HepG2 (cell line): ENCODE data around the gene SOX9. TPM values are rescaled to one million over a fixed set of nuclear protein-coding genes. Genes with fewer than 3 reads are reported as not detected.

Experiments used
- CHD4 ChIP-seq: fragments of 200-600 bp; sonication (generic); IDR thresholded peaks from 2 replicates; pipeline ENCODE4 v1.7.0; 2017; ENCODE audit warnings: mild to moderate bottlenecking, low read length, borderline replicate concordance
- DR1 ChIP-seq: sonication (generic); formaldehyde crosslinking; IDR thresholded peaks from 2 replicates; pipeline ENCODE4 v1.8.0; 2021; ENCODE audit warnings: mild to moderate bottlenecking, missing genetic modification reagents, inconsistent platforms
- SALL1 ChIP-seq: sonication (generic); formaldehyde crosslinking; IDR thresholded peaks from 2 replicates; pipeline ENCODE4 v1.8.0; 2022; ENCODE audit warnings: mild to moderate bottlenecking, missing genetic modification reagents
- TCF7L2 ChIP-seq: IDR thresholded peaks from 2 replicates; pipeline ENCODE4 v1.6.1; 2011; ENCODE audit warnings: mild to moderate bottlenecking, low read depth, low read length, moderate library complexity
- ZBTB1 ChIP-seq: sonication (generic); formaldehyde crosslinking; IDR thresholded peaks from 2 replicates; pipeline ENCODE4 v1.4.0; 2020; ENCODE audit warnings: missing genetic modification reagents, borderline replicate concordance
- ZNF205 ChIP-seq: IDR thresholded peaks from 2 replicates; pipeline ENCODE4 v1.6.1; 2018; ENCODE audit warnings: missing biosample characterization, missing genetic modification reagents
- ZNF274 ChIP-seq: sonication (generic); formaldehyde crosslinking; IDR thresholded peaks from 2 replicates; pipeline ENCODE4 v1.5.1; 2020; ENCODE audit warnings: mild to moderate bottlenecking, missing genetic modification reagents
- ZNF557 ChIP-seq: sonication (generic); formaldehyde crosslinking; IDR thresholded peaks from 2 replicates; pipeline ENCODE4 v1.4.0; 2020; ENCODE audit warnings: missing genetic modification reagents
- ZNF709 ChIP-seq: sonication (generic); formaldehyde crosslinking; IDR thresholded peaks from 2 replicates; pipeline ENCODE4 v1.5.0; 2020; ENCODE audit warnings: mild to moderate bottlenecking, missing genetic modification reagents
- ZNF776 ChIP-seq: sonication (generic); formaldehyde crosslinking; IDR thresholded peaks from 2 replicates; pipeline ENCODE4 v1.4.0; 2020; ENCODE audit warnings: mild to moderate bottlenecking, missing genetic modification reagents
- polyA plus RNA-seq, 8 experiments: library from polyadenylated mRNA; depleted of rRNA in 3 of 8; stranded (reverse) in 7 of 8; unstranded in 1 of 8; fragments of >200 nt; fragmentation: Illumina TruSeq in 4 of 8; extraction: Trizol in 4 of 8; gene quantifications; 2 replicates each; pipeline versions ENCODE4 v1.2.1 to v1.2.3, GENCODE V29; 2011 to 2016; ENCODE audit warnings: low read depth in 4 of 8, missing spikeins in 1 of 8, mixed read lengths in 1 of 8; ENCODE audit not compliant: insufficient read depth in 1 of 8
- total RNA-seq, 5 experiments: library from RNA; depleted of rRNA; stranded (reverse); fragments of >200 nt; fragmentation: Illumina TruSeq; extraction: Trizol; gene quantifications; 2 replicates each; pipeline ENCODE4 v1.2.3, GENCODE V29; 2016; ENCODE audit warnings: low read depth in 1 of 5
- TF ChIP-seq, protein P1 (sequence below): IDR thresholded peaks from 2 replicates; pipeline ENCODE4 v1.6.1; 2016; ENCODE audit warnings: low read depth, control low read depth
- TF ChIP-seq, protein P2 (sequence below): sonication (generic); formaldehyde crosslinking; IDR thresholded peaks from 2 replicates; pipeline ENCODE4 v1.8.1; 2023; ENCODE audit warnings: mild to moderate bottlenecking, missing genetic modification reagents
- TF ChIP-seq, protein P3 (sequence below): sonication (generic); formaldehyde crosslinking; IDR thresholded peaks from 2 replicates; pipeline ENCODE4 v1.4.0; 2020; ENCODE audit warnings: mild to moderate bottlenecking, missing genetic modification reagents
- TF ChIP-seq, protein P4 (sequence below): sonication (generic); formaldehyde crosslinking; IDR thresholded peaks from 2 replicates; pipeline ENCODE4 v1.5.1; 2020; ENCODE audit warnings: mild to moderate bottlenecking, missing genetic modification reagents, moderate library complexity
- TF ChIP-seq, protein P5 (sequence below): sonication (generic); formaldehyde crosslinking; IDR thresholded peaks from 2 replicates; pipeline ENCODE4 v1.8.1; 2023; ENCODE audit warnings: missing genetic modification reagents, inconsistent platforms, borderline replicate concordance
- TF ChIP-seq, protein P6 (sequence below): sonication (generic); formaldehyde crosslinking; IDR thresholded peaks from 2 replicates; pipeline ENCODE4 v1.5.0; 2020; ENCODE audit warnings: mild to moderate bottlenecking, low read depth, missing genetic modification reagents, borderline replicate concordance

The SOX9 gene
- total and polyA plus RNA-seq, 2 of the 13 experiments (the other 11 are each of a cell fraction or from before 2014, with no cell fraction given) = 16.1 to 27.6 TPM

DNA sequence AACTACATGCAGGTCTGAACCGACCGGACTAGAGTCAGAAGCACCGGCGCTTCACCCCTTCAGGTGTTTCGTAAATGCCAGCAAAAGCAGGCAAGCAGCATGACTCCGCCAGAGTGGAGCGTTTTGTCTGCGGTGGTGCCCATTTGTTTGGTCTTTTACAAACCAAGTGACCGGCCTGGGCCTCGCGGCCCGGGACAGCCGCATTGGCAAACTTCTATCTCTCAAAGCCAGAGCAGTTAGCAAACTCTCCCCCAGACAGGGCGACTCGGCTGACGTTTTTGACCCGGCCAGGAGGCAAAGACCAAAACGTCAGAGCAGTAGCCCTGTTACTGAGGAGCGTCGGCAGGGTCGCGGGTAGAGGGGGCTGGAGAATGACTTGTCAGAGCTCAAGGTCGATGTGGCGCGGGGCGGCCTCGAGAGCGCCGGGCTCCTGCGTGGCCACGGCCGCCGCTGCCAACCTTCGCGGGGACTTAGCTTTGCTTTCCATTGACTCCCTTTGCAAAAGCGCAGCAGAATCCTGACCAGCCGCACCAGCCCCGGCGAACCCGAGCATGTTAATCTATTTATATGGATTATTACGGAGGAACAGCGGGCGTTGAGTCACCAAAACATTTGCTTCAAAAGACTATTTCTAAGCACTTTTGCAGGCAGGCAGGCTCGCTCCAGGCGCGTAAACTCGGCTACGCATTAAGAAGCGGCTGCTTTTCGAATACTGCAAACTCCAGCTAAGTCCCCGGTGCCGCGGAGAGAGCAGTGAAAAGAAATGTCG, 763 bp upstream of the SOX9 start (continued):
- TF ChIP-seq, protein P1, sequence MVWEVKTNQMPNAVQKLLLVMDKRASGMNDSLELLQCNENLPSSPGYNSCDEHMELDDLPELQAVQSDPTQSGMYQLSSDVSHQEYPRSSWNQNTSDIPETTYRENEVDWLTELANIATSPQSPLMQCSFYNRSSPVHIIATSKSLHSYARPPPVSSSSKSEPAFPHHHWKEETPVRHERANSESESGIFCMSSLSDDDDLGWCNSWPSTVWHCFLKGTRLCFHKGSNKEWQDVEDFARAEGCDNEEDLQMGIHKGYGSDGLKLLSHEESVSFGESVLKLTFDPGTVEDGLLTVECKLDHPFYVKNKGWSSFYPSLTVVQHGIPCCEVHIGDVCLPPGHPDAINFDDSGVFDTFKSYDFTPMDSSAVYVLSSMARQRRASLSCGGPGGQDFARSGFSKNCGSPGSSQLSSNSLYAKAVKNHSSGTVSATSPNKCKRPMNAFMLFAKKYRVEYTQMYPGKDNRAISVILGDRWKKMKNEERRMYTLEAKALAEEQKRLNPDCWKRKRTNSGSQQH (CRISPR knock-in tag) = no peak
- TF ChIP-seq CHD4 (no peak; the same call in 1 of the 2 replicates), ZBTB1 (CRISPR knock-in tag) (no peak), ZNF709 (CRISPR knock-in tag) (0 out of 2 replicates have a peak, but pooled peaks have one; percentile 55), ZNF776 (CRISPR knock-in tag) (no peak), ZNF557 (CRISPR knock-in tag) (no peak), SALL1 (CRISPR knock-in tag) (peak; percentile 88; the same call in 1 of the 2 replicates), ZNF205 (CRISPR knock-in tag) (peak; percentile 65; the same call in 1 of the 2 replicates), ZNF274 (CRISPR knock-in tag) (peak; percentile 84), DR1 (no peak), TCF7L2 (no peak)
- TF ChIP-seq, protein P2, sequence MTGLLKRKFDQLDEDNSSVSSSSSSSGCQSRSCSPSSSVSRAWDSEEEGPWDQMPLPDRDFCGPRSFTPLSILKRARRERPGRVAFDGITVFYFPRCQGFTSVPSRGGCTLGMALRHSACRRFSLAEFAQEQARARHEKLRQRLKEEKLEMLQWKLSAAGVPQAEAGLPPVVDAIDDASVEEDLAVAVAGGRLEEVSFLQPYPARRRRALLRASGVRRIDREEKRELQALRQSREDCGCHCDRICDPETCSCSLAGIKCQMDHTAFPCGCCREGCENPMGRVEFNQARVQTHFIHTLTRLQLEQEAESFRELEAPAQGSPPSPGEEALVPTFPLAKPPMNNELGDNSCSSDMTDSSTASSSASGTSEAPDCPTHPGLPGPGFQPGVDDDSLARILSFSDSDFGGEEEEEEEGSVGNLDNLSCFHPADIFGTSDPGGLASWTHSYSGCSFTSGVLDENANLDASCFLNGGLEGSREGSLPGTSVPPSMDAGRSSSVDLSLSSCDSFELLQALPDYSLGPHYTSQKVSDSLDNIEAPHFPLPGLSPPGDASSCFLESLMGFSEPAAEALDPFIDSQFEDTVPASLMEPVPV (CRISPR knock-in tag) = peak; percentile 81; the same call in 1 of the 2 replicates
- TF ChIP-seq, protein P3, sequence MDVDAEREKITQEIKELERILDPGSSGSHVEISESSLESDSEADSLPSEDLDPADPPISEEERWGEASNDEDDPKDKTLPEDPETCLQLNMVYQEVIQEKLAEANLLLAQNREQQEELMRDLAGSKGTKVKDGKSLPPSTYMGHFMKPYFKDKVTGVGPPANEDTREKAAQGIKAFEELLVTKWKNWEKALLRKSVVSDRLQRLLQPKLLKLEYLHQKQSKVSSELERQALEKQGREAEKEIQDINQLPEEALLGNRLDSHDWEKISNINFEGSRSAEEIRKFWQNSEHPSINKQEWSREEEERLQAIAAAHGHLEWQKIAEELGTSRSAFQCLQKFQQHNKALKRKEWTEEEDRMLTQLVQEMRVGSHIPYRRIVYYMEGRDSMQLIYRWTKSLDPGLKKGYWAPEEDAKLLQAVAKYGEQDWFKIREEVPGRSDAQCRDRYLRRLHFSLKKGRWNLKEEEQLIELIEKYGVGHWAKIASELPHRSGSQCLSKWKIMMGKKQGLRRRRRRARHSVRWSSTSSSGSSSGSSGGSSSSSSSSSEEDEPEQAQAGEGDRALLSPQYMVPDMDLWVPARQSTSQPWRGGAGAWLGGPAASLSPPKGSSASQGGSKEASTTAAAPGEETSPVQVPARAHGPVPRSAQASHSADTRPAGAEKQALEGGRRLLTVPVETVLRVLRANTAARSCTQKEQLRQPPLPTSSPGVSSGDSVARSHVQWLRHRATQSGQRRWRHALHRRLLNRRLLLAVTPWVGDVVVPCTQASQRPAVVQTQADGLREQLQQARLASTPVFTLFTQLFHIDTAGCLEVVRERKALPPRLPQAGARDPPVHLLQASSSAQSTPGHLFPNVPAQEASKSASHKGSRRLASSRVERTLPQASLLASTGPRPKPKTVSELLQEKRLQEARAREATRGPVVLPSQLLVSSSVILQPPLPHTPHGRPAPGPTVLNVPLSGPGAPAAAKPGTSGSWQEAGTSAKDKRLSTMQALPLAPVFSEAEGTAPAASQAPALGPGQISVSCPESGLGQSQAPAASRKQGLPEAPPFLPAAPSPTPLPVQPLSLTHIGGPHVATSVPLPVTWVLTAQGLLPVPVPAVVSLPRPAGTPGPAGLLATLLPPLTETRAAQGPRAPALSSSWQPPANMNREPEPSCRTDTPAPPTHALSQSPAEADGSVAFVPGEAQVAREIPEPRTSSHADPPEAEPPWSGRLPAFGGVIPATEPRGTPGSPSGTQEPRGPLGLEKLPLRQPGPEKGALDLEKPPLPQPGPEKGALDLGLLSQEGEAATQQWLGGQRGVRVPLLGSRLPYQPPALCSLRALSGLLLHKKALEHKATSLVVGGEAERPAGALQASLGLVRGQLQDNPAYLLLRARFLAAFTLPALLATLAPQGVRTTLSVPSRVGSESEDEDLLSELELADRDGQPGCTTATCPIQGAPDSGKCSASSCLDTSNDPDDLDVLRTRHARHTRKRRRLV (CRISPR knock-in tag) = 0 out of 2 replicates have a peak, but pooled peaks have one; percentile 28
- TF ChIP-seq, protein P4, sequence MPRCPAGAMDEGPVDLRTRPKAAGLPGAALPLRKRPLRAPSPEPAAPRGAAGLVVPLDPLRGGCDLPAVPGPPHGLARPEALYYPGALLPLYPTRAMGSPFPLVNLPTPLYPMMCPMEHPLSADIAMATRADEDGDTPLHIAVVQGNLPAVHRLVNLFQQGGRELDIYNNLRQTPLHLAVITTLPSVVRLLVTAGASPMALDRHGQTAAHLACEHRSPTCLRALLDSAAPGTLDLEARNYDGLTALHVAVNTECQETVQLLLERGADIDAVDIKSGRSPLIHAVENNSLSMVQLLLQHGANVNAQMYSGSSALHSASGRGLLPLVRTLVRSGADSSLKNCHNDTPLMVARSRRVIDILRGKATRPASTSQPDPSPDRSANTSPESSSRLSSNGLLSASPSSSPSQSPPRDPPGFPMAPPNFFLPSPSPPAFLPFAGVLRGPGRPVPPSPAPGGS (CRISPR knock-in tag) = peak; percentile 84; the same call in 1 of the 2 replicates
- TF ChIP-seq, protein P5, sequence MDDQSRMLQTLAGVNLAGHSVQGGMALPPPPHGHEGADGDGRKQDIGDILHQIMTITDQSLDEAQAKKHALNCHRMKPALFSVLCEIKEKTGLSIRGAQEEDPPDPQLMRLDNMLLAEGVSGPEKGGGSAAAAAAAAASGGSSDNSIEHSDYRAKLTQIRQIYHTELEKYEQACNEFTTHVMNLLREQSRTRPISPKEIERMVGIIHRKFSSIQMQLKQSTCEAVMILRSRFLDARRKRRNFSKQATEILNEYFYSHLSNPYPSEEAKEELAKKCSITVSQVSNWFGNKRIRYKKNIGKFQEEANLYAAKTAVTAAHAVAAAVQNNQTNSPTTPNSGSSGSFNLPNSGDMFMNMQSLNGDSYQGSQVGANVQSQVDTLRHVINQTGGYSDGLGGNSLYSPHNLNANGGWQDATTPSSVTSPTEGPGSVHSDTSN (CRISPR knock-in tag) = no peak
- TF ChIP-seq, protein P6, sequence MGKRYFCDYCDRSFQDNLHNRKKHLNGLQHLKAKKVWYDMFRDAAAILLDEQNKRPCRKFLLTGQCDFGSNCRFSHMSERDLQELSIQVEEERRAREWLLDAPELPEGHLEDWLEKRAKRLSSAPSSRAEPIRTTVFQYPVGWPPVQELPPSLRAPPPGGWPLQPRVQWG (CRISPR knock-in tag) = no peak
